Left kidney (tissue), 2 donors: ENCODE measurements around the gene MAN1A2. TPM values are rescaled to one million over a fixed set of nuclear protein-coding genes. Genes with fewer than 3 reads are reported as not detected.

Experiments
- DNase-seq: peaks from one replicate; pipeline ENCODE4 v3.0.0-alpha.2; 2013
- polyA plus RNA-seq: library from polyadenylated mRNA; unstranded; fragments of 120-200 nt; gene quantifications from one replicate; pipeline ENCODE4 v1.2.1, GENCODE V29; 2013; ENCODE audit not compliant: insufficient read length

Gene MAN1A2
- polyA plus RNA-seq, 1 donor = 48.5 TPM

DNA sequence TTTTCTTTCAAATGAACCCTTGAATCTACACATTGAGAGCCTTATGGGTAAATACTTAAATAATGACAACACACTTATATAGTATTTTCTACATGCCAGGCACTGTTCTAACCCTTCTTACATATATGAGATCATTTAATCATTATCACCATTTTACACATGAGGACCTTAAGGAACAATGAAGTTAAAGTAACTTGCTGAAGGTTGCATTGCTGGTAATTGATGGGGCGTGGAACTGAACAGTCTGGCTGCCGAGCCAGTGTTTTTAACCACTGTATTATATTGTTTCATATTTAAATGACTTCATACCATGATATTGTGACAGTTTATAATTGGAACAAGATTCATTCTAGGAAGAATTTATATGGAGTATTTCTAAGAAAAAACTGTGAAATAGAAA, 126.7 kb downstream of the MAN1A2 start:
- no peak for DNase-seq

DNA sequence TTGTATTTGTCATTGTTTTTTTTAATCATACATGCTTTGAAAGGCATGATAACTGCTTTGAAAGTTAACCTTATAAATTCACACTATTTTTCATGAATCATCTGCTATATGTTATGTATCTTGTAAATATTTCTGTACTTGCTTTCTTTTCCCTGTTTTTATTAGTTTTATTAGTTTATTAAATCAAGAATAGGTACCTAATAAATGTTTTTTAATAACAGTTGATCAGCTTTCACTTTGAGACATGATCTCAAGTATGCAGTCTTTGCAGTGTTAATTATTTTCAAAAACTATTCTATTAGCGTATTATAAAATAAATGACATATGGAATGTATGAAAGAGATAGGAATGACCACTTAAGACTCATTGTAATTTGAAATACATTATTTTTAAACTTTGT, 127.8 kb downstream of the MAN1A2 start:
- no peak for DNase-seq

DNA sequence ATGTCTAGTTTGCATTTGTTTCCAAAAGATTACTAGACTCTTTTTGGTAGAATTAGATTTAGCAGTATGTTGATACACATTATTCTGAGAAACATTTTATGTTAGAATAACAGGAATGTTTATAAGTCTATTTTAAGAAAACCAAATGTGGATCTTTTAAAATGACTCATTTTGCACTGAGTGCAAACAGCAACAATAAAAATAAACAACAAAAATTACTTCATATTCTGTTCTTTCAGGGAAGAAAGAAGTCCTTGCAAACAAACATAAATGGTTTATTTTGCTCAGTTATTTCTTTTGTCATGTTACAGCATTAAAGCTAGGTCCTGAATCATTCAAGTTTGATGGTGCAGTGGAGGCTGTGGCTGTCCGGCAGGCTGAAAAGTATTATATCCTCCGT, 131.8 kb downstream of the MAN1A2 start:
- DNase-seq = no peak

DNA sequence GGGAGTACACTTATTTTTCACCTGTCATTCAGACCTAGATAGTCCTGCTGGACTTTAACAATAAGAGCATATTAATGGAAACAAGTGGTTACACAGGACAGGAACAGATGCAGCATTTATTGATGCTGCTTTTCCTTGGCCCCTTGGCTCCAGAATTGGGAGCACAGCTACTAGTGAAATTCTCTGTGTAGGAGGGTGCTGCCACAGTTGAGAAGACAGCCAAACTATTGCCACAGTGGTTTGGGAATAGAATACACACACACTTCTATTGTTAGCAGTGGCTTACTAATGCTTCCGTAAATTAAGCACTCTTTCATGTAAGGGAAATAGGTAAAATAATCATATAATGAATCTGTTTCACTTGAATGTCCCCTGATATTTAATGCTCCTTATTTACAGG, 133.3 kb downstream of the MAN1A2 start:
- no peak for DNase-seq

DNA sequence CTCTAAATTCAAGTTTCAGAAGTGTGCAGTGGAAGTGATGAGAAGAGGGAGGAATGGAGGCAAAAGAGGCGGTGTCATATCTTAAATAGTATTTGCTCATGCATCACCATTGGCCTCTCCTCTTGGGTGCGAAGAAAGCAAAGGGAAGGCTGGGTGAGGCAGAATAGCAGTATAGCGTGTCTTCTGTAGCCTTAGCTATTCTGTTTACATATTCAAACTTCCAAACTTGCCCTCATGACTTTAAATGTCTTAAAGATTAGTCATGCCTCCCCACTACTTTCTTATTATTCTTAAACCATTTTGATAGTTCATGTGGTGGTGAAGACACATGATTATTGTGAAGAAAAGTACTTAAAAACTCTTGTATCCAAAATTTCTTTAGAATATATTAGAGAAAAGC, 134.0 kb downstream of the MAN1A2 start:
- no peak for DNase-seq

DNA sequence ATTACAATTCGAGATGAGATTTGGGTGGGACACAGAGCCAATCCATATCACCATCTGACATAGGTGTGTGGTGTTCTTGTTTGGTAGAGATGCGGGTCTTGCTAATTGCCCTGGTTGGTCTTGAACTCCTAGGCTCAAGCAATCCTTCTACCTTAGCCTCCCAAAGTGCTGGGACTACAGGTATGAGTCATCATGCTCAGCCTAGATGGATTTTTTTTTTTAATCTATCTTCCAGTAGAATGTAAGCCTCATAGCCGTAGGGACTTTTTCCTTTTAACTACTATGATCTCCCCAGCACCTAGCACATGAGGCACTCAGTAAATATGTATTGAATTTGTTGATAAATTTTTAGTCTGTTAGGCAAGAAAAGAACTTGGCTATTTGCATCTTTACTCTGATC, 144.0 kb downstream of the MAN1A2 start:
- no peak for DNase-seq

DNA sequence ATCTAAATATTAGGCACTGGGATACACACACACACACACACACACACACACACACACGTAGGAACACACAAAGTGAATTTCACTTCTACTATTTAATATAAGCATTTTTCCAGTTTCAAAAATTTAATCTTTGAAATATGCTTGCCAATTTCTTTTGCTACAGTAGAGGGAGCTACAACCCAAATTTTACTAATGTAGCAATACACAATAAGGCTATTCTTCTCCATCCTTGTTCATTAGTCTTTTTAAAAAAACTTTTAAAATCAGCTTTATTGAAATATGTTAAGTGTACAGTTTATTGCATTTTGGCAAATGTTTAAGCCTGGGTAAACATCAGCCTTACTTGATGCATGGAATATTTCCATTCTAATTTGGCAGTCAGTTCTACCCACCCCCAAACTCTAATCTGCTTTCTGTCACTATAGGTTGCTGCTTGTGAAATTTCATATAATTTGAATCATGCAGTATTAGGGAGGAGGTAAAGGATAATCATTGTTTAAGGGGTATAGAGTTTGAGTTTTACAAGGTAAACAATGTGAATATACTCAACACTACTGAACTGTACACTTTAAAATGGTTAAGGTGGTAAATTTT, 145.6 kb downstream of the MAN1A2 start:
- peak; percentile 13 for DNase-seq

DNA sequence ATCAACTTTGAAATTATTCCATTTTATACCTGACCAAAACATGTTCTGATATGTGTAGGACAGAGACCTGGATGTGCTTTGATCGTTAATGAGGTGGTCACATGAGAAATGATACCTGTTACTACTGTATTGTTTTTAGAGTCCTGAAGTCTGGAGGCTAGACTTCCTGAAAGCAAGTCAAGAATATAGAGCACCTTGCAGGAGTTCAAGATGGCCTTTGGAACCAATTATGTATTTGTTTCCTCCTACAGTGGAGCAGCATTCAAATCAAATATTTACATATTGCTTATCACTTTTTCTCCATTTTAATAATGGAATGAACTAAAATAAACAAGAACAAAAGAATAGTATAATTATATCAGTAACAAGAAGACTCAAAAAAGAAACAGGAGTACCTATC, 155.9 kb downstream of the MAN1A2 start:
- no peak for DNase-seq

DNA sequence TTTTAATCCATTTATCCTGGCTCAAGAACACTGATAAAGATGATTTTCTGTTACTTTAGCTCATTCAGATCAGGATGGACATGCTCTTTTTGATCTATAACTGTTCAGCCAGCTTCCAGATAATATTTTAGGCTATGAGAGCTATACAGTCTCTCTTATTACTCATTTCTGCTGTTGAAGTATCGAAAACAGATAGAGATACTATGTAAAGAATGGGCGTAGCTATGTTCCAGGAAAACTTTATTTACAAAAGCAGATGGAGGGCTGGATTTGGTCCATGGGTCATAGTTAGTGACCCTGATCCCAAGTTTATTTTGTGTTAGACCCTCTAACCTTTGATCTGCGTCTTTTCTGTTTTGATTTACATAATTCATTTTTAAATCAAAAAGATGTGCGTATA, 159.8 kb downstream of the MAN1A2 start:
- DNase-seq = no peak

DNA sequence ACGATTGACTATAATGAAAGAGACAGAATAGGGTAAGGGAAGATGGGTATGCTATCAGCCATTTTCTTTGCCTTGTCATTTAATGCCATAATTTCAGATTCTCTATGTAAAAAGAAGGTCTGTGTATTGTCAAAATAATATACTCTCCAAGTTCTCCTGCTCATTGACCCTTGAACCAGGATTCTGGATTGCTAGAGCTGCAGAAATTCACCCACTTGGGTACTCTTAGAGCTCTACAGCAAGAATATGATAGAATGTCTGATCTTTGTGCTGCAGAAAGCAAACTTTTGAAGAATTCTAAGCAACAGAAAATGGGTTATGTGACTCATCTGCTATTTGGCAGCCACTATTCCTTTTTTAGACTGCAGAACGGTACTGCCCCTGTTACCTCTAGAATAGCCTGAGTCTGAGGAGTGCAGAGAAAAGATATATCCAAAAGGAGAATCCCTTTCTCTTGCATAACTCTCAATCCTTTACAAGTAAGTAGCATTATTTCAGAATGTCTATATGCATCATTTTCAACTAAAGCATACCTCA, 160.4 kb downstream of the MAN1A2 start:
- DNase-seq = no peak

DNA sequence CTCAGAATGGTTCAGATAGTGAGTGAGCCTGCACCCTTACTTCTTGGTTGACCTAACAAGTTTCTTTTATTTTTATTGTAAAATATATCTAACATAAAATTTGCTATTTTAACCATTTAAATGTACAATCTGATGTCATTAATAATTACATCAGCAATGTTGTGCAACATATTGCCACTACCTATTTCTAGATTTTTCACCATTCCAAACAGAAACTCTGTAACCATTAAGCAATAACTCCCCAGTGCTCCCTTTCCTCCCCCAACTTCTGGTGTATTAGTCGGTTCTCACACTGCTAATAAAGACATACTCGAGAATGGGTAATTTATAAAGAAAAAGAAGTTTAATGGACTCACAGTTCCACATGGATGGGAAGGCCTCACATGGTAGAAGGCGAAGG, 162.4 kb downstream of the MAN1A2 start:
- no peak for DNase-seq

DNA sequence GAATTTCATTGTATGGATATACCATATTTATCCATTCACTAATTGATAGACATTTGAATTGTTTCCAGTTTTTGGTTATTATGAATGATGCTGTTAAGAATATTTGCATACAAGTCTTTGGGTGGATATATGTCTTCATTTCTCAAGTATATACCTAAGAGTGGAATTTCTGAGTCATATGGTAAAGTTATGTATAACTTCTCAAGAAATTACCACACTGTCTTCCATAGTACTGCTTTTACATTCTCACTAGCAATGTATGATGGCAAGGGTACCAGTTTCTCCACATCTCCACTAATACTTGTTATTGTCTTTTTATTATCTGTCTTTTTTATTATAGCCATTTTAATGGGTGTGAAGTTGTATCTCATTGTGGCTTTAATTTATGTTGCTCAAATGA, 164.0 kb downstream of the MAN1A2 start:
- no peak for DNase-seq

DNA sequence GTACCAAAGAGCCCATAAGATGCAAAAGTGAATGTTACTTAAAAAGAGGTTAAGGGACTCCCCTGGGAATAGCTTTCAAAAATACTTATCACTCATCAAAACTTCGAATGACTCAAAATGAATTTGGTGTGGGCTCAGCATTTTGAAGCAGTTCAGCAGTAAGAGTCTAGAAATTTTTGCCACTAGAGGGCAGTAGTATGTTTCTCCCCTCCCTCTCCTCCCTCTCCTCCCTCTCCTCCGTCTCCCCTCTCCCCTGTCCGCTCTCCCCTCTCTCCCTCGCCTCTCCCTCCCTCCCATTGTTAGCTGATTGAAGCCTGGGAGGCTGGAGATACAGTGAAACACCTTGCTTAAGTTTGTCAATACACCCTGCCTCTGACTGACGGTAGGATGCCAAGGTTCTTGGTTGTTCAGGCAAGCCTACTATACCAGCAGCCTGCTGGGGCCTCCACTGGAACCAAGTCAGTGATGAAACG, 167.8 kb downstream of the MAN1A2 start:
- peak; percentile 52 for DNase-seq

DNA sequence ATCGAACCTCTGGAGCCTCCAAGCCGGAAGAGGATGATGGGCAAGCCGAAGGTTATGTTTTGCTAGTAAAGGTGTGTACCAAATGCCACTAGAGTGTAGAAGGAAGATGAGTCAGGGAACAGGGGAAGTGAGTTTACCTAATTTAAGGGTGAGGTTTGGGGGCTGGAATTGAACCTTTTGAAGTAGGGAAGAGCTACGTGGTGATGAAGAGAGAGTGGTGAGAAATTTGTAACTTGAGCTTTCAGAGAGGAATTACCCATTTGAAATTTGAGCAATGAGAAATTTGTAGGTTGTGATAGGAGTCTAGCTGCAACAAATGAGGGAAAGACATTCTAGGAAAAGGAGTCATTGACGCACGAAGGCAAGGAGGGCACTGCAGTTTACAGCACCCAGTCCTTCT, 168.6 kb downstream of the MAN1A2 start:
- no peak for DNase-seq

DNA sequence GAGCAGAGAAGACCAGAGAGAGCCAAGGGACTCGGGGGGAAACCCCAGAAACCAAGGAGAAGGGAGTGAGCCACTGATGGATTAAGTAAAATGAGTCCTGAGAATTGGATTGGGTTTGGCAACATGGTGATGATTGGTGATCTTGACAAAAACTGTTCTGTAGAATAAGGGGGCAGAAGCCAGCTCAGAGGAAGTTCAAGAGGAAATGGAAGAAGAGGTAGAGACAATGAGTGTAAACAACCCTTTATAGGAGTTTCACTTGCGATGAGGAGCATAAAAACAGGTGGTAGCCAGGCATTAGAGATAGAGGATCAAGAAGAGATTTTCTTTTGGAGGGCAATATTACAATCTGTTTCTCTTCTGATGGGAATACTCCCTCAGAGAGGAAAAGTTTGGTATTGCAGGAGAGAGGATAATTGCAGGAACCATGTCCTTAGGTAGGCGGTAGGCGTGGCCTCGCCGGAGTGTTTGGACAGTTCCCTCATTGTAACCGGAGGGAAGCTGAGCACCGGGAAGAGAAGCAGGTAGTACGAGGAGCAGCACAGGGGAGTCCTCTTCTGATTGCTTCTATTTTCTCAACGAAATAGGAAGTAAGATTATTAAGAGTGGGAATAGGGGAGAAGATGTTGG, 170.2 kb downstream of the MAN1A2 start:
- DNase-seq = no peak

DNA sequence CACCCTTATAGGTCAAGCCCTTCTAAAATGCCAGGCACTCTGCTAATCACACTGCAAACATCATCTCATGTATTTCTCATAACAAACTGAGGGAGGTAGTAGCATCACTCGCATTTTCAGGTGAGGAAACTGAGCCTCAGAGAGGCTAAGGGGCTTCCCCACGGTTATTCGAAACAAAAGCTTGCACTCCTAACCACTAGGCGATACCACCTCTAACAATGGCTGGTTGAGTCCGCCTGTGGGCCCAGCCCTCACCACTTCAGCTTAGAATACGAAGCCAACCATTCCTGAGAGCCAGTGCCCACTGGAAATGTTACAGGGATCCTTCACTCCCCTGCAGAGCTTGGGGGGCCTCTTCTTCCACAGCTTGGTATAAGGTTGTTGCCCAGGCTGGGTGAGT, 173.3 kb downstream of the MAN1A2 start:
- no peak for DNase-seq

DNA sequence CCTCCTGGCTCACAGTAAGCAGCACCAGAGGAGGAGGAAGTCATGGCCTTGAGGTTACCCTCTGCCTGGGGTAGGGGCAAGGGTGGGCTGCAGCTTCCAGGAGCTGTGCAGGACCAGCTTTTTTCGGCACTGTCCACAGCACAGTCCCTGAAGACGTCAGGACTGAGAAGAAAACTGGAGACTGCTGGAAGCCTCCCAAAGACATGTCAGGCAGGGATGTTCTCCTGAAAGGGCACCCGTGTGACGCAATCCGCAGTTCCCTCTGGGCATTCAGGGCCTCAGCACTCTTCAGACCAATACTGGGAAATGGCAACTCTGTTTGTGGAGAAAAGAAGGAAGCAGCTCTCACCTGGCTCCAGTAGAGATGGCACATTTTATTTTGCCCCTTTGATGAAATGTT, 173.8 kb downstream of the MAN1A2 start:
- no peak for DNase-seq

DNA sequence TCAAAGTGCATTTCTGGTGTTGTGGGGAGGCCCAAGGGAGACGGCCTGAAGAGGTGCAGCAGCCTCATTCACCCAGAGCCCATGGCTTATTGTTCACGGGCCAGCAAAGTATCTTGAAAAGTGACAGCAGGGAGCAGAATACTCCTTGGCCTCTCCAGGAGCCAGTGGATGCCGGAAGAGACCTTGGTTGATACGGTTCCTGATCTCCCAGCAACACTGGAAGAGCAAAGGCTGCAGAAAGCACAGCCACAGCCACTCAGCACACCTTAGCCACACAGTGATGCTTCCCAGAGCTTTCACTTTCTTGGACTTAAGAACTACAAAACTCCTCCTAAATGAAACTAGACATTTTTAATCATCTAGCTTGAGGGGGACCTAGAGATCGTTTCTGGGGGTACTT, 174.3 kb downstream of the MAN1A2 start:
- DNase-seq = no peak

DNA sequence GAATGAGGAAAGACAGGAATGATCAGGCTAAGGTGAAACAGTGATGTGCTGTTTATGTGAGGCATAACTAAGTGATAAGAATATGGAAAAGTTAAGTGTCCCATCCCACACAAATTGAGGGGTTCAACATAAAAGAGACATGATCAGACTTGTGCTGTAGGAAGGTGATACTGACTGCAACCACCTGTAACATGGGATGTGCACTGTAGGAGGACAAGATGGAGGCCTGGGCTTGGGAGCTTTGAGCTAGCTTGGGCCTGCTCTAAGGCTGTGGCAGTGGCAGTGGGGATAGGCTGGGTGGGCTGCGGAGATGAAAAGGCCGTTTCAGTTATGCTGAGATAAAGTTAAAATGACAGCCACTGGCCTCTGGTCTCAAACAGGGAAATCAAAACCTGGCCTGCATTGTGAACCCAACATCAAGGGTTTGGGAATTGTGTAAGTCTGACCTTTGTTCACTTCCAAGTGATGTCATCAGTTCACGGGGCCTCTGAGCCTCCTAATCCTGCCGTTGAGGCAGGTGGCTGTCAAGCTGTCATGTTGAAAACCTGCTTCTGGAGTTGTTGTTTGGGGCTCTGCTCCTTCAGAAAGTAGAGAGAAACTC, 177.4 kb downstream of the MAN1A2 start:
- DNase-seq = no peak

DNA sequence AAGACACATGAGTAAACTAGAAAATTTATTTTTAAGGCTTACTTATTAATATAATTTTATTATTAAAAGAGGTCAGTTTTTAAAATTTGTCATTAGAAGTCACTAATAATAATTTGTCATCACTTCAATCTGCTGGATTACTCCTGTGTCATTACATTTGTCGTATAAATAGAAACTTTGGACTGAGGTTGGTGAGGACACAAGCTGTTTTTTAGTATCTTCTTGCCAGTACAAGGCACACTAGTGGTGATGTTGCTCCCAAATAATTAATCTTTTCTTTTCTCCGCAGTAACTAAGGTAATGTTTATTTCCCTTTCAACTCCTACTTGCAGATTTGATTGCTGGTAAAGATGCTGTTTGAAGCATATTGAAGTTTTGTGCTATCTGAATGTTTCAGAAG, 179.2 kb downstream of the MAN1A2 start:
- no peak for DNase-seq

DNA sequence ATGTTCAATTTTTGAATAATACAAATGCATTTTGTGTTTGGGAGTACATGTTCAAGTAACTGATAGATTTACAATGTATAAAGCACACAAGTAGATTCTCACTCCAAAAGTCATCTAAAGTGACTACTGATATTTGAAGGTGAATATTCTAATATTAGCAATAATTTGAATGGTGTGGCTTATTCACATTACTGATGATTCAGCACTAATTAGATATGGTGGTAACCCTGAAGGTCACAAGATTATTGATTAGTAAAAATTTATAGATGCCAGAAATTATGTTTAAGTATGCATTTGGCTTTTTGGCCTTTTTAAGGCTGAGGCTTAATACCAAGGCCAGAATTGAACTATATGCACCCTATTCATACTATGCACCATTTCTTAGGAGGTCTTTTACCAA, 186.2 kb downstream of the MAN1A2 start:
- no peak for DNase-seq

DNA sequence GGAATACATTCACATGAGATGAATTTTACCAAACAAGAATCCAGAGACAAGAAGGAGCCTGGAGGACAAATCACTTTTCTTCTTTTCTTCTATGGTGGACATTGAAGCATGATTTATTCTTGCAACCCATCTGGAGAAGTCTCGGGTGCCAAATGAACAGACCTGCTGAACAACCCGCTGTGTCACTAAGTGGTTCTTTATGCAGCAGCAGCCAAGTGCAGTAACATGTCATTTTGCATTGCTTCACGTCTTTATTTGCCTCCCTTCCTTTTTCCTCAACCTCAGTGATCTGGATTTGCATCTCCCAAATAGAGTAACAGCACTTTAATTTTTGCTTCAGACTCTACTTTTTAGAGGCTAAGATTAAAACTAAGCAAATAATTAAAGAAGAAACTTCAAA, 188.6 kb downstream of the MAN1A2 start:
- no peak for DNase-seq

DNA sequence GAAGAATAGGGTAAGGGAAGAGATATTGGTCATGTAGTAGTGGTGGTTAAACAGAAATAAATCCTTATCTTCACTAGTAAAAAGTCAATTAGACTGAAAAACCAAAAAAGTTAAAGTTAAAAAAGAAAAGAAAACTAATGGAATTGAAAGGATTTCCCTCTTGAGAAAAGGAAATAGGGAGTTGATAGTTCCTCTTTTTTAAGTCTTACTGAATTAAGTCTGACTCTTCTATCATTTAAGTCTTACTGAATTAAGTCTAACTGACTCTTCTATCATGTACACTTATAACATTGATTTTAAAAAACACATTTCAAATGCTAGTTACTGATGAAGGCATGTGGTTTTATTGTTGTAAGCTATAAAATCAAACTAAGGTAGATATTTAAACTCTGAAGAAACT, 189.1 kb downstream of the MAN1A2 start:
- DNase-seq = no peak

DNA sequence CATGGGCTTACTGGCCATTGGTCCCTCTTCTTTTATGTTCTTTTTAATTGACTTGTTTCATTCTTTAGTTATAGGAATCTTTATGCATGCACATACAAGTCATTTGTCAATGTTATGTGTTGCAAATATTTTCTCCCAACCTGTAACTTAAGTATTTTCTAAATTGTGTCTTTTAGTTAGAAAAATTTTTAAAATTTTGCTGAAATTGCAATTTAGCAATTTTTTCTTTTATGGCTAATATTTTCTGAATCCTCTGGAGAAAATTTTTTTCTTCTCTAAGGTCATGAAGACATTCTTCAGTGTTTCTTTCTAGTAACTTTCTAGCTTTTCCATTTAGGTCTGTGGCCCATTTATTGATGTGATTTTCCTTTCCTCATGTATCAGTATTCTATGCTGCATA, 189.7 kb downstream of the MAN1A2 start:
- no peak for DNase-seq
